K562 (cell line): ENCODE measurements around the gene TNFRSF18. TPM values are rescaled to one million over a fixed set of nuclear protein-coding genes. Genes with fewer than 3 reads are reported as not detected.

ENCODE experiments used
- ATAC-seq: fragments of 200-7000 bp; cut with Tn5 transposase; 3 replicates; pipeline ENCODE4 v1.9.1; 2020; ENCODE audit warnings: moderate library complexity
- BruUV-seq: library from RNA; stranded (reverse); fragments of 400-500 nt; replicated peaks from 2 replicates; lab custom pipeline; 2021; lab: Mats Ljungman, UMichigan
- CTCF ChIA-PET: fragments of 300-600 bp; formaldehyde crosslinking; extraction: SDS; loops from one replicate; lab custom pipeline; 2021; ENCODE audit warnings: low intra/inter-chr PET ratio; lab: Yijun Ruan, JAX
- POLR2A ChIA-PET: fragments of 300-600, 350-650 bp; sonication (Branson Sonifier 250); formaldehyde crosslinking; extraction: SDS; loops from one replicate; lab custom pipeline; 2021; ENCODE audit warnings: antibody characterized with exemption, inconsistent platforms; lab: Yijun Ruan, JAX
- DNase-seq, 4 experiments: peaks; one replicate each; pipeline versions ENCODE4 v3.0.0 to v3.0.0-alpha.2; 2011 to 2018; ENCODE audit warnings: low spot score in 3 of 4, mixed read lengths in 3 of 4; ENCODE audit errors: extremely low read depth in 1 of 4
- FAIRE-seq: peaks from 2 replicates; lab custom pipeline; 2011; peaks lifted over from hg19 to GRCh38; lab: Jason Lieb, UNC
- H2AFZ ChIP-seq: 2 replicates; pipeline ENCODE4 v1.6.0; 2011; ENCODE audit warnings: low read depth, low read length, control low read depth, inconsistent platforms
- H3K27ac ChIP-seq: fragments of 200-600 bp; 3 replicates; pipeline ENCODE4 v1.8.0; 2011; ENCODE audit warnings: low read depth, mild to moderate bottlenecking, control low read depth, inconsistent platforms, low read length, moderate library complexity, mixed read lengths; ENCODE audit errors: extremely low read depth
- H3K27me3 ChIP-seq, 2 experiments: fragments of 300-600 bp in 1 of 2; 2 replicates in 1 of 2; 3 replicates in 1 of 2; pipeline versions ENCODE4 v1.6.0 to v1.8.0; 2011; ENCODE audit warnings: inconsistent platforms in 2 of 2, low read length in 2 of 2, mild to moderate bottlenecking in 1 of 2, mixed read lengths in 1 of 2, moderate library complexity in 1 of 2; ENCODE audit not compliant: control insufficient read depth in 2 of 2, insufficient read depth in 2 of 2
- H3K36me3 ChIP-seq: fragments of 300-600 bp; 3 replicates; pipeline ENCODE4 v1.8.0; 2011; ENCODE audit warnings: mild to moderate bottlenecking, low read length, inconsistent platforms; ENCODE audit not compliant: control insufficient read depth, insufficient read depth
- H3K4me1 ChIP-seq, 2 experiments: fragments of 200-600 bp in 1 of 2; replicated peaks in 1 of 2; 2 replicates in 1 of 2; 3 replicates in 1 of 2; pipeline versions ENCODE4 v1.5.1 to v1.8.0; 2011; ENCODE audit warnings: inconsistent platforms in 2 of 2, low read length in 2 of 2, mild to moderate bottlenecking in 1 of 2, mixed read lengths in 1 of 2, moderate library complexity in 1 of 2; ENCODE audit not compliant: control insufficient read depth in 2 of 2, insufficient read depth in 2 of 2
- H3K4me2 ChIP-seq: 2 replicates; pipeline ENCODE4 v1.6.1; 2011; ENCODE audit warnings: low read length, control low read depth, inconsistent platforms, mixed read lengths; ENCODE audit not compliant: insufficient read depth
- H3K4me3 ChIP-seq: fragments of 200-600 bp; sonication (generic), shearing (Covaris generic); 2 replicates; pipeline ENCODE4 v1.5.1; 2016; ENCODE audit warnings: control low read depth, inconsistent platforms
- H3K79me2 ChIP-seq: fragments of 200-600 bp; 3 replicates; pipeline ENCODE4 v1.8.0; 2011; ENCODE audit warnings: low read length, inconsistent platforms; ENCODE audit not compliant: control insufficient read depth, insufficient read depth
- H3K9ac ChIP-seq, 2 experiments: 2 replicates each; pipeline versions ENCODE4 v1.6.0 to v1.6.1; 2011; ENCODE audit warnings: low read depth in 2 of 2, low read length in 2 of 2, control low read depth in 1 of 2, inconsistent platforms in 1 of 2, mild to moderate bottlenecking in 1 of 2, mixed read lengths in 1 of 2; ENCODE audit not compliant: insufficient read depth in 1 of 2
- H3K9me1 ChIP-seq: one replicate; pipeline ENCODE4 v1.6.0; 2011; ENCODE audit warnings: inconsistent platforms, mild to moderate bottlenecking, low read length, moderate library complexity; ENCODE audit not compliant: control insufficient read depth, insufficient read depth
- H3K9me3 ChIP-seq: replicated peaks from 2 replicates; pipeline ENCODE4 v1.5.1; 2011; ENCODE audit warnings: low read depth, low read length, inconsistent platforms; ENCODE audit not compliant: control insufficient read depth, insufficient read depth
- H4K20me1 ChIP-seq: replicated peaks from 2 replicates; pipeline ENCODE4 v1.6.1; 2011; ENCODE audit warnings: low read length, inconsistent platforms, mixed read lengths; ENCODE audit not compliant: control insufficient read depth, insufficient read depth
- ARID3A ChIP-seq: IDR thresholded peaks from 2 replicates; pipeline ENCODE4 v1.6.1; 2012; ENCODE audit warnings: low read depth, low read length, improper control_type of control experiment, borderline replicate concordance
- BRD9 ChIP-seq: fragments of 450-650 bp; IDR thresholded peaks from 2 replicates; pipeline ENCODE4 v1.6.1; 2018; ENCODE audit warnings: low read depth; ENCODE audit not compliant: partially characterized antibody
- CBX5 ChIP-seq: IDR thresholded peaks from 2 replicates; pipeline ENCODE4 v1.6.1; 2014; ENCODE audit warnings: low read depth, borderline replicate concordance
- EGR1 ChIP-seq: fragments of 450-650 bp; conservative IDR thresholded peaks from 2 replicates; pipeline ENCODE4 v1.6.1; 2017; ENCODE audit warnings: mild to moderate bottlenecking
- FOXM1 ChIP-seq, 2 experiments: fragments of 450-650 bp in 1 of 2; sonication (generic) in 1 of 2; formaldehyde crosslinking in 1 of 2; IDR thresholded peaks; 2 replicates each; pipeline versions ENCODE4 v1.6.1 to v1.9.0; 2017 to 2022; ENCODE audit warnings: low read depth in 2 of 2, mild to moderate bottlenecking in 2 of 2, missing genetic modification reagents in 1 of 2, moderate library complexity in 1 of 2
- GABPB1 ChIP-seq: sonication (generic); formaldehyde crosslinking; IDR thresholded peaks from 2 replicates; pipeline ENCODE4 v1.8.0; 2022; ENCODE audit warnings: mild to moderate bottlenecking, missing genetic modification reagents
- HSF4 ChIP-seq: fragments of 250-450 bp; sonication (Bioruptor Pico); IDR thresholded peaks from 2 replicates; pipeline ENCODE4 v2.1.2; 2022; ENCODE audit warnings: mild to moderate bottlenecking, moderate library complexity, borderline replicate concordance
- KHSRP ChIP-seq: fragments of 450-650 bp; IDR thresholded peaks from 2 replicates; pipeline ENCODE4 v1.6.1; 2017
- KLF13 ChIP-seq: fragments of 450-650 bp; IDR thresholded peaks from 2 replicates; pipeline ENCODE4 v1.6.1; 2016; ENCODE audit warnings: missing genetic modification characterization, low read depth, mild to moderate bottlenecking, missing compliant biosample characterization, moderate library complexity, borderline replicate concordance
- NCOR1 ChIP-seq: fragments of 450-650 bp; IDR thresholded peaks from 2 replicates; pipeline ENCODE4 v1.6.1; 2016; ENCODE audit warnings: mild to moderate bottlenecking, moderate library complexity
- PHB ChIP-seq: fragments of 250-450 bp; sonication (Bioruptor Pico); IDR thresholded peaks from 2 replicates; pipeline ENCODE4 v1.5.0; 2021
- SAP30 ChIP-seq: fragments of 200-600 bp; sonication (generic); IDR thresholded peaks from 2 replicates; pipeline ENCODE4 v1.6.1; 2012; ENCODE audit warnings: borderline replicate concordance, low read depth, mild to moderate bottlenecking, moderate library complexity, low read length, control low read depth, inconsistent platforms; ENCODE audit not compliant: insufficient read depth, poor library complexity, severe bottlenecking
- XRCC3 ChIP-seq: fragments of 450-650 bp; IDR thresholded peaks from 2 replicates; pipeline ENCODE4 v1.6.1; 2017; ENCODE audit warnings: mild to moderate bottlenecking, moderate library complexity
- ZBTB33 ChIP-seq: sonication (generic); formaldehyde crosslinking; IDR thresholded peaks from 2 replicates; pipeline ENCODE4 v1.8.1; 2023; ENCODE audit warnings: mild to moderate bottlenecking, missing genetic modification reagents
- ZNF197 ChIP-seq: fragments of 200-800 bp; sonication (Bioruptor generic); IDR thresholded peaks from 2 replicates; pipeline ENCODE4 v1.6.1; 2016; ENCODE audit warnings: low read depth, missing genetic modification characterization, missing compliant biosample characterization
- ZNF41 ChIP-seq: fragments of 250-450 bp; sonication (Bioruptor Pico); conservative IDR thresholded peaks from 2 replicates; pipeline ENCODE4 v1.4.0; 2020; ENCODE audit warnings: mild to moderate bottlenecking
- WGBS: fragments of 100-300 bp; shearing (Covaris generic); methylation state at CpG from one replicate; pipeline ENCODE4 v1.1.6; 2016; ENCODE audit warnings: low coverage, mixed read lengths; ENCODE audit not compliant: insufficient coverage; ENCODE audit errors: missing lambda C conversion rate; 5-methylcytosine and 5-hydroxymethylcytosine counted together
- in situ Hi-C: fragments of 300-500 bp; cut with MboI; formaldehyde crosslinking; loops from 4 replicates; pipeline ENCODE4 v1.15.0; 2018; ENCODE audit warnings: inconsistent platforms, mixed read lengths
- intact Hi-C: fragments of 100-400 bp; cut with micrococcal nuclease; formaldehyde crosslinking; loops from 2 replicates; pipeline ENCODE4 v1.14.2; 2022
- polyA plus RNA-seq, 8 experiments: library from polyadenylated mRNA; depleted of rRNA in 4 of 8; stranded (reverse) in 5 of 8; unstranded in 3 of 8; fragments of >200 nt; fragmentation: Nextera tagmentation in 2 of 8; fragmentation: Illumina TruSeq in 1 of 8; extraction: Ambion mirVana in 2 of 8; extraction: Trizol in 1 of 8; gene quantifications; 2 replicates each; pipeline versions ENCODE4 v1.2.1 to v1.2.3, GENCODE V29; 2011 to 2014; ENCODE audit warnings: inconsistent platforms in 1 of 8, missing spikeins in 1 of 8
- total RNA-seq, 7 experiments: library from RNA; depleted of rRNA in 6 of 7; stranded (reverse); fragments of >200 nt in 6 of 7; fragmentation: Illumina TruSeq in 2 of 7; extraction: Trizol in 2 of 7; gene quantifications; 2 replicates each; pipeline versions ENCODE4 v1.2.1 to v1.2.3, GENCODE V29; 2011 to 2021; ENCODE audit warnings: low replicate concordance in 1 of 7

Gene TNFRSF18
- total and polyA plus RNA-seq, 9 of the 15 experiments (the other 6 are each of a cell fraction or from before 2014, with no cell fraction given): 0.24 to 0.27 TPM; not detected in 7

GRCh38 chr1:1191734-1192133, 14.7 kb downstream of the TNFRSF18 start:
- Histone ChIP-seq H2AFZ (no peak overlapping the region), H3K27me3 (no peaks in the 10 kb centered on the region; a peak in 2 of 5 replicates), H3K9me1 (no peaks in the 10 kb centered on the region), H3K4me2 (no peak overlapping the region), H3K27ac (no peak overlapping the region), H3K36me3 (no peaks in the 10 kb centered on the region), H4K20me1 (no peaks in the 10 kb centered on the region), H3K4me1 (peaks cover 0 to 5% of the 10 kb centered on the region in 2 experiments; a peak in 1 of 5 replicates), H3K9me3 (peaks cover 6% of the 10 kb centered on the region; the same call in 1 of the 2 replicates), H3K79me2 (no peaks in the 10 kb centered on the region), H3K9ac (no peak overlapping the region), H3K4me3 (no peak overlapping the region)
- POLR2A ChIA-PET: no interaction called here
- BruUV-seq: no TSS peak
- in situ Hi-C loops (no loop called here), intact Hi-C loops (no loop called here)
- WGBS: 31% methylated on average over 11 of the region's 11 CpGs
- FAIRE-seq: no peak
- no peak for DNase-seq
- CTCF ChIA-PET: no interaction called here
- ATAC-seq: no peak
- TF ChIP-seq SAP30: no peak
- TF ChIP-seq ZBTB33 (CRISPR knock-in tag): peak; percentile 85
- TF ChIP-seq CBX5: 0 out of 2 replicates have a peak, but pooled peaks have one; percentile 17
- no peak for TF ChIP-seq BRD9
- no peak for TF ChIP-seq ARID3A
- 0 out of 2 replicates have a peak, but pooled peaks have one; percentile 21 for TF ChIP-seq EGR1
- no peak for TF ChIP-seq HSF4 (CRISPR knock-in tag)
- TF ChIP-seq XRCC3: no peak
- no peak for TF ChIP-seq ZNF197
- TF ChIP-seq PHB: no peak
- no peak for TF ChIP-seq GABPB1
- no peak for TF ChIP-seq KHSRP
- no peak for TF ChIP-seq FOXM1 (IDR thresholded peaks at IDR 0.05; ENCODE audit: low read depth)
- TF ChIP-seq FOXM1 (CRISPR knock-in tag; IDR thresholded peaks at IDR 0.05; ENCODE audit: low read depth): no peak
- no peak for TF ChIP-seq ZNF41
- TF ChIP-seq KLF13 (tag): no peak
- no peak for TF ChIP-seq NCOR1
